H9 (cell line): ENCODE results near the gene DAGLB. TPM values are rescaled to one million over a fixed set of nuclear protein-coding genes. Genes with fewer than 3 reads are reported as not detected.

Experiments
- DNase-seq: peaks from one replicate; pipeline ENCODE4 v3.0.0-alpha.2; 2017
- H2AFZ ChIP-seq: one replicate; pipeline ENCODE4 v1.6.1; 2013; ENCODE audit warnings: mild to moderate bottlenecking, low read length, control low read depth, moderate library complexity
- H2AK5ac ChIP-seq: 2 replicates; pipeline ENCODE4 v1.6.1; 2013; ENCODE audit warnings: low read length, control low read depth, mixed read lengths; ENCODE audit not compliant: insufficient read length
- H2BK120ac ChIP-seq: one replicate; pipeline ENCODE4 v1.6.1; 2013; ENCODE audit warnings: low read depth, mild to moderate bottlenecking, low read length, control low read depth, inconsistent platforms; ENCODE audit not compliant: poor library complexity, severe bottlenecking
- H2BK12ac ChIP-seq: 2 replicates; pipeline ENCODE4 v1.6.1; 2013; ENCODE audit warnings: low read length, control low read depth, mixed read lengths, low read depth; ENCODE audit not compliant: insufficient read length
- H2BK15ac ChIP-seq: 2 replicates; pipeline ENCODE4 v1.6.1; 2013; ENCODE audit warnings: low read depth, low read length, control low read depth
- H2BK20ac ChIP-seq: one replicate; pipeline ENCODE4 v1.6.1; 2013; ENCODE audit warnings: low read depth, mild to moderate bottlenecking, low read length, control low read depth, inconsistent platforms; ENCODE audit not compliant: poor library complexity, severe bottlenecking
- H2BK5ac ChIP-seq: 2 replicates; pipeline ENCODE4 v1.6.1; 2013; ENCODE audit warnings: low read length, control low read depth, mixed read lengths; ENCODE audit not compliant: insufficient read length
- H3K14ac ChIP-seq: 2 replicates; pipeline ENCODE4 v1.6.1; 2013; ENCODE audit warnings: low read length, control low read depth; ENCODE audit not compliant: insufficient read depth
- H3K18ac ChIP-seq: 2 replicates; pipeline ENCODE4 v1.6.1; 2013; ENCODE audit warnings: low read depth, mild to moderate bottlenecking, mixed read lengths, low read length, control low read depth; ENCODE audit not compliant: insufficient read length
- H3K23ac ChIP-seq: 2 replicates; pipeline ENCODE4 v1.6.1; 2013; ENCODE audit warnings: low read length, control low read depth, mixed read lengths, low read depth; ENCODE audit not compliant: insufficient read length
- H3K23me2 ChIP-seq: 2 replicates; pipeline ENCODE4 v1.6.1; 2013; ENCODE audit warnings: low read depth, mild to moderate bottlenecking, mixed read lengths, low read length, control low read depth; ENCODE audit not compliant: insufficient read length, poor library complexity, severe bottlenecking
- H3K27ac ChIP-seq: 2 replicates; pipeline ENCODE4 v1.5.1; 2013; ENCODE audit warnings: low read length, control low read depth, mixed read lengths, low read depth; ENCODE audit not compliant: insufficient read length
- H3K27me3 ChIP-seq: 2 replicates; pipeline ENCODE4 v1.6.1; 2013; ENCODE audit warnings: low read length, control low read depth, inconsistent platforms; ENCODE audit not compliant: insufficient read depth
- H3K4ac ChIP-seq: 2 replicates; pipeline ENCODE4 v1.6.1; 2013; ENCODE audit warnings: low read depth, mild to moderate bottlenecking, control low read depth, inconsistent platforms, low read length, moderate library complexity
- H3K4me1 ChIP-seq: 2 replicates; pipeline ENCODE4 v1.6.1; 2013; ENCODE audit warnings: low read length, control low read depth, inconsistent platforms; ENCODE audit not compliant: insufficient read depth
- H3K4me2 ChIP-seq: 2 replicates; pipeline ENCODE4 v1.6.1; 2013; ENCODE audit warnings: low read length, control low read depth, mixed read lengths; ENCODE audit not compliant: insufficient read length, insufficient read depth
- H3K56ac ChIP-seq: 2 replicates; pipeline ENCODE4 v1.6.1; 2013; ENCODE audit warnings: low read depth, mild to moderate bottlenecking, mixed read lengths, low read length, control low read depth; ENCODE audit not compliant: insufficient read length
- H3K79me1 ChIP-seq: 2 replicates; pipeline ENCODE4 v1.6.1; 2013; ENCODE audit warnings: low read depth, mild to moderate bottlenecking, moderate library complexity, low read length, control low read depth, inconsistent platforms; ENCODE audit not compliant: insufficient read depth, poor library complexity, severe bottlenecking
- H3K79me2 ChIP-seq: 2 replicates; pipeline ENCODE4 v1.6.1; 2013; ENCODE audit warnings: low read length, control low read depth, inconsistent platforms; ENCODE audit not compliant: insufficient read depth
- H3K9ac ChIP-seq: 2 replicates; pipeline ENCODE4 v1.6.1; 2013; ENCODE audit warnings: low read length, control low read depth, mixed read lengths; ENCODE audit not compliant: insufficient read length; ENCODE audit errors: extremely low read depth
- H3K9me3 ChIP-seq: one replicate; pipeline ENCODE4 v1.6.1; 2013; ENCODE audit warnings: low read depth, low read length, inconsistent platforms; ENCODE audit not compliant: control insufficient read depth
- H3T11ph ChIP-seq: one replicate; pipeline ENCODE4 v1.6.1; 2013; ENCODE audit warnings: mild to moderate bottlenecking, low read length, control low read depth, inconsistent platforms
- H4K20me1 ChIP-seq: one replicate; pipeline ENCODE4 v1.6.1; 2013; ENCODE audit not compliant: control insufficient read depth, insufficient read length, insufficient read depth
- H4K5ac ChIP-seq: 2 replicates; pipeline ENCODE4 v1.6.1; 2013; ENCODE audit warnings: low read depth, mild to moderate bottlenecking, mixed read lengths, low read length, control low read depth; ENCODE audit not compliant: insufficient read length
- H4K8ac ChIP-seq: replicated peaks from 2 replicates; pipeline ENCODE4 v1.6.1; 2013; ENCODE audit warnings: low read length, control low read depth, mixed read lengths, low read depth; ENCODE audit not compliant: insufficient read length
- H4K91ac ChIP-seq: 2 replicates; pipeline ENCODE4 v1.6.1; 2013; ENCODE audit warnings: low read depth, mild to moderate bottlenecking, moderate library complexity, mixed read lengths, low read length, control low read depth; ENCODE audit not compliant: insufficient read length
- H3K27ac Mint-ChIP-seq, 3 experiments: 2 replicates in 2 of 3; 3 replicates in 1 of 3; pipeline ENCODE4 v1.8.0; 2020 to 2021; ENCODE audit warnings: mixed read lengths in 3 of 3, mild to moderate bottlenecking in 1 of 3, moderate library complexity in 1 of 3
- H3K27me3 Mint-ChIP-seq: 2 replicates; pipeline ENCODE4 v1.8.0; 2021; ENCODE audit warnings: low read depth, mild to moderate bottlenecking, moderate library complexity, mixed read lengths
- H3K36me3 Mint-ChIP-seq, 3 experiments: 2 replicates in 2 of 3; 3 replicates in 1 of 3; pipeline ENCODE4 v1.8.0; 2020 to 2021; ENCODE audit warnings: low read depth in 3 of 3, mixed read lengths in 3 of 3; ENCODE audit not compliant: insufficient read depth in 1 of 3
- H3K4me1 Mint-ChIP-seq, 2 experiments: 2 replicates each; pipeline ENCODE4 v1.8.0; 2020; ENCODE audit warnings: mixed read lengths in 2 of 2
- H3K4me3 Mint-ChIP-seq, 2 experiments: 2 replicates in 1 of 2; 3 replicates in 1 of 2; pipeline ENCODE4 v1.8.0; 2020 to 2021; ENCODE audit warnings: mild to moderate bottlenecking in 2 of 2, mixed read lengths in 2 of 2, moderate library complexity in 1 of 2
- H3K9me3 Mint-ChIP-seq, 2 experiments: 2 replicates in 1 of 2; 3 replicates in 1 of 2; pipeline ENCODE4 v1.8.0; 2020; ENCODE audit warnings: mild to moderate bottlenecking in 2 of 2, mixed read lengths in 2 of 2, moderate library complexity in 1 of 2
- WGBS: extraction: QIAGEN DNeasy Blood & Tissue Kit; methylation state at CpG from one replicate; pipeline ENCODE4 v1.1.7; 2013; ENCODE audit warnings: missing lambda C conversion rate, low lambda C conversion rate, mixed read lengths; ENCODE audit not compliant: insufficient read length; ENCODE audit errors: extremely low coverage; 5-methylcytosine and 5-hydroxymethylcytosine counted together
- total RNA-seq: library from RNA; stranded (reverse); gene quantifications from 2 replicates; pipeline ENCODE4 v1.2.1, GENCODE V29; 2021
- TF ChIP-seq, protein P1 (sequence below): fragments of 200-600 bp; sonication (generic); conservative IDR thresholded peaks from 3 replicates; pipeline ENCODE4 v1.8.0; 2021; ENCODE audit warnings: antibody characterized with exemption, mild to moderate bottlenecking

Gene DAGLB
- total RNA-seq, 1 experiment from 2014 or later = 46.4 TPM

DNA sequence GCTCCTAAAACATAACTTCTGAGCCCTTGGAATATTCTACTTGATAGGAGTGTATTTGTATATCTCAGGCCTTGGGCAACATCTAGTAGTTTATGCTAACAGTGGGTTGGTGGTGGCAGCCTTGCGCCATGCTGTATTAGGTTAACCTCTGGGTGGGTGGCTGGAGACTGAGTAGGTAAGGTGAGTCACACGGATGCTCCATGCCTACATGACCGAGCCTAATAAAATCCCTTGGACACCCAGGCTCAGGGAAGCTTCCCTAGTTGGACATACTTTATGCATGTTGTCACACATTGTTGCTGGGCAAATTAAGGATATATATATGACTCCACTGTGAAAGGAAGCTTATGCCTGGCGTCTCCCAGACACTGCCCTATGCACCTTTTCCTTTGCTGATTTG lies 6.0 kb upstream of the DAGLB start:
- no peak overlapping the region for H3K27ac ChIP-seq
- H3K27me3 Mint-ChIP-seq = no peaks in the 10 kb centered on the region

More for the DNA sequence above, 6.0 kb upstream of the DAGLB start:
- Histone ChIP-seq H3K79me1 (no peaks in the 10 kb centered on the region), H2AK5ac (no peak overlapping the region), H4K8ac (no peak overlapping the region), H2BK20ac (no peak overlapping the region), H2BK5ac (no peak overlapping the region), H3K56ac (no peak overlapping the region), H3K23ac (no peak overlapping the region), H2AFZ (no peak overlapping the region), H4K20me1 (no peaks in the 10 kb centered on the region), H4K5ac (no peak overlapping the region), H3K18ac (no peak overlapping the region), H2BK15ac (no peak overlapping the region), H3K14ac (no peak overlapping the region), H3K4ac (no peak overlapping the region), H3K27me3 (no peaks in the 10 kb centered on the region), H3T11ph (no peak overlapping the region), H2BK120ac (no peak overlapping the region), H2BK12ac (no peak overlapping the region), H3K9ac (no peak overlapping the region), H3K79me2 (no peaks in the 10 kb centered on the region), H3K23me2 (no peaks in the 10 kb centered on the region), H3K4me1 (no peaks in the 10 kb centered on the region), H4K91ac (no peak overlapping the region), H3K4me2 (no peak overlapping the region), H3K9me3 (no peaks in the 10 kb centered on the region)
- peaks cover 0 to 4% of the 10 kb centered on the region in 2 experiments; a peak in 1 of 4 replicates for H3K4me1 Mint-ChIP-seq
- no CpG with 5 or more reads among the region's 4 CpGs for WGBS
- no peaks in the 10 kb centered on the region for H3K9me3 Mint-ChIP-seq
- no peaks in the 10 kb centered on the region for H3K36me3 Mint-ChIP-seq
- H3K4me3 Mint-ChIP-seq = no peak overlapping the region
- TF ChIP-seq, protein P1, sequence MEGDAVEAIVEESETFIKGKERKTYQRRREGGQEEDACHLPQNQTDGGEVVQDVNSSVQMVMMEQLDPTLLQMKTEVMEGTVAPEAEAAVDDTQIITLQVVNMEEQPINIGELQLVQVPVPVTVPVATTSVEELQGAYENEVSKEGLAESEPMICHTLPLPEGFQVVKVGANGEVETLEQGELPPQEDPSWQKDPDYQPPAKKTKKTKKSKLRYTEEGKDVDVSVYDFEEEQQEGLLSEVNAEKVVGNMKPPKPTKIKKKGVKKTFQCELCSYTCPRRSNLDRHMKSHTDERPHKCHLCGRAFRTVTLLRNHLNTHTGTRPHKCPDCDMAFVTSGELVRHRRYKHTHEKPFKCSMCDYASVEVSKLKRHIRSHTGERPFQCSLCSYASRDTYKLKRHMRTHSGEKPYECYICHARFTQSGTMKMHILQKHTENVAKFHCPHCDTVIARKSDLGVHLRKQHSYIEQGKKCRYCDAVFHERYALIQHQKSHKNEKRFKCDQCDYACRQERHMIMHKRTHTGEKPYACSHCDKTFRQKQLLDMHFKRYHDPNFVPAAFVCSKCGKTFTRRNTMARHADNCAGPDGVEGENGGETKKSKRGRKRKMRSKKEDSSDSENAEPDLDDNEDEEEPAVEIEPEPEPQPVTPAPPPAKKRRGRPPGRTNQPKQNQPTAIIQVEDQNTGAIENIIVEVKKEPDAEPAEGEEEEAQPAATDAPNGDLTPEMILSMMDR = no peak
- no peak for DNase-seq
- no peak overlapping the region for H3K27ac Mint-ChIP-seq
